DOHH2 (cell line): ENCODE measurements around the gene BPTF.
A peak's percentile ranks its signal among the peaks of the same experiment; 100 is the strongest.

ENCODE experiments used
- H3F3A ChIP-seq: fragments of 200-600 bp; sonication (generic), shearing (Covaris generic); 2 replicates; pipeline ENCODE4 v1.6.0; 2016; ENCODE audit warnings: antibody characterized with exemption, mild to moderate bottlenecking; ENCODE audit not compliant: control insufficient read depth, insufficient read depth
- H3K27ac ChIP-seq: fragments of 200-600 bp; sonication (generic); 2 replicates; pipeline ENCODE4 v1.5.1; 2014; ENCODE audit warnings: low read depth, mild to moderate bottlenecking, low read length, moderate library complexity
- H3K27me3 ChIP-seq: fragments of 200-600 bp; sonication (generic); 2 replicates; pipeline ENCODE4 v1.6.1; 2014; ENCODE audit warnings: mild to moderate bottlenecking, low read length, mixed read lengths; ENCODE audit not compliant: control insufficient read depth
- H3K36me3 ChIP-seq: fragments of 200-600 bp; sonication (generic); 2 replicates; pipeline ENCODE4 v1.6.1; 2014; ENCODE audit warnings: mild to moderate bottlenecking, low read length, moderate library complexity, mixed read lengths; ENCODE audit not compliant: control insufficient read depth
- H3K4me1 ChIP-seq: fragments of 200-600 bp; sonication (generic); 2 replicates; pipeline ENCODE4 v1.6.1; 2014; ENCODE audit warnings: mild to moderate bottlenecking, low read length, mixed read lengths; ENCODE audit not compliant: control insufficient read depth
- H3K4me2 ChIP-seq: fragments of 200-600 bp; sonication (generic); 2 replicates; pipeline ENCODE4 v1.6.0; 2014; ENCODE audit warnings: mild to moderate bottlenecking, low read length, moderate library complexity
- H3K4me3 ChIP-seq: fragments of 200-600 bp; sonication (generic); 2 replicates; pipeline ENCODE4 v1.5.1; 2014; ENCODE audit warnings: mild to moderate bottlenecking, low read length, mixed read lengths
- H3K79me2 ChIP-seq: fragments of 200-600 bp; sonication (generic); 2 replicates; pipeline ENCODE4 v1.6.1; 2014; ENCODE audit warnings: mild to moderate bottlenecking, low read length, mixed read lengths; ENCODE audit not compliant: control insufficient read depth
- H3K9me2 ChIP-seq: fragments of 200-600 bp; sonication (generic); replicated peaks from 2 replicates; pipeline ENCODE4 v1.6.1; 2014; ENCODE audit warnings: mild to moderate bottlenecking, low read length, mixed read lengths; ENCODE audit not compliant: control insufficient read depth
- H3K9me3 ChIP-seq: fragments of 200-600 bp; sonication (generic); 2 replicates; pipeline ENCODE4 v1.6.1; 2014; ENCODE audit warnings: antibody characterized with exemption, low read length, mixed read lengths; ENCODE audit not compliant: control insufficient read depth, insufficient read depth
- H4K20me1 ChIP-seq: fragments of 200-600 bp; sonication (generic); 2 replicates; pipeline ENCODE4 v1.6.0; 2014; ENCODE audit warnings: low read depth, mild to moderate bottlenecking, antibody characterized with exemption, low read length, moderate library complexity; ENCODE audit not compliant: control insufficient read depth, insufficient read depth
- EZH2phosphoT487 ChIP-seq: fragments of 200-600 bp; sonication (generic); IDR thresholded peaks from 2 replicates; pipeline ENCODE4 v1.6.1; 2017; ENCODE audit warnings: borderline replicate concordance, mild to moderate bottlenecking, antibody characterized with exemption, low read length, moderate library complexity, mixed read lengths
- TF ChIP-seq, protein P1 (sequence below): fragments of 200-600 bp; sonication (generic); IDR thresholded peaks from one replicate; pipeline ENCODE4 v1.5.1; 2014; ENCODE audit warnings: antibody characterized with exemption, mild to moderate bottlenecking, low read depth, low read length; ENCODE audit not compliant: poor library complexity, severe bottlenecking

Gene BPTF

DNA sequence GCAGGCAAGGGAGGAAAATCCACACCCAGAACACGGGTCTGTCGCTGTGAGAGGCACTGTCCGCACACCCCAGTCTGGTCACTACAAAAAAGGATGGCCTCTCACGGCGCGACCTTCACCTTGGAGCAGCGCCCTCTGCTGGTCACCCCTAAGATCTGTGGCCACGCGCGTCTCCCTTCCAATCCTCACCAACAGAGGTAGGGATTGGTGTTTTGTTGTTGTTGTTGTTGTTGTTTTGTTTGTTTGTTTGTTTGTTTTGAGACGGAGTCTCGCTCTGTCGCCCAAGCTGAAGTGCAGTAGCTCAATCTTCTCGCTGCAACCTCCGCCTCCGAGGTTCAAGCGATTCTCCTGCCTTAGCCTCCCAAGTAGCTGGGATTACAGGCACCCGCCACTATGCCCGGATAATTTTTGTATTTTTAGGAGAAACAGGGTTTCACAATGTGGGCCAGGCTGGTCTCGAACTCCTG, 185.9 kb downstream of the BPTF start:
- Histone ChIP-seq H3K4me2 (peak overlapping the region; percentile 81), H3K27ac (no peak overlapping the region), H3F3A (no peaks in the 10 kb centered on the region), H3K4me3 (peak overlapping the region; percentile 79), H3K9me2 (no peaks in the 10 kb centered on the region), H3K79me2 (no peaks in the 10 kb centered on the region), H4K20me1 (no peaks in the 10 kb centered on the region), H3K36me3 (no peaks in the 10 kb centered on the region), H3K4me1 (0 out of 2 replicates have a peak, but pooled peaks cover 3% of the 10 kb centered on the region), H3K9me3 (no peaks in the 10 kb centered on the region), H3K27me3 (0 out of 2 replicates have a peak, but pooled peaks cover 2% of the 10 kb centered on the region)
- TF ChIP-seq, protein P1, sequence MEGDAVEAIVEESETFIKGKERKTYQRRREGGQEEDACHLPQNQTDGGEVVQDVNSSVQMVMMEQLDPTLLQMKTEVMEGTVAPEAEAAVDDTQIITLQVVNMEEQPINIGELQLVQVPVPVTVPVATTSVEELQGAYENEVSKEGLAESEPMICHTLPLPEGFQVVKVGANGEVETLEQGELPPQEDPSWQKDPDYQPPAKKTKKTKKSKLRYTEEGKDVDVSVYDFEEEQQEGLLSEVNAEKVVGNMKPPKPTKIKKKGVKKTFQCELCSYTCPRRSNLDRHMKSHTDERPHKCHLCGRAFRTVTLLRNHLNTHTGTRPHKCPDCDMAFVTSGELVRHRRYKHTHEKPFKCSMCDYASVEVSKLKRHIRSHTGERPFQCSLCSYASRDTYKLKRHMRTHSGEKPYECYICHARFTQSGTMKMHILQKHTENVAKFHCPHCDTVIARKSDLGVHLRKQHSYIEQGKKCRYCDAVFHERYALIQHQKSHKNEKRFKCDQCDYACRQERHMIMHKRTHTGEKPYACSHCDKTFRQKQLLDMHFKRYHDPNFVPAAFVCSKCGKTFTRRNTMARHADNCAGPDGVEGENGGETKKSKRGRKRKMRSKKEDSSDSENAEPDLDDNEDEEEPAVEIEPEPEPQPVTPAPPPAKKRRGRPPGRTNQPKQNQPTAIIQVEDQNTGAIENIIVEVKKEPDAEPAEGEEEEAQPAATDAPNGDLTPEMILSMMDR = peak; percentile 92
- TF ChIP-seq EZH2phosphoT487 = no peak

DNA sequence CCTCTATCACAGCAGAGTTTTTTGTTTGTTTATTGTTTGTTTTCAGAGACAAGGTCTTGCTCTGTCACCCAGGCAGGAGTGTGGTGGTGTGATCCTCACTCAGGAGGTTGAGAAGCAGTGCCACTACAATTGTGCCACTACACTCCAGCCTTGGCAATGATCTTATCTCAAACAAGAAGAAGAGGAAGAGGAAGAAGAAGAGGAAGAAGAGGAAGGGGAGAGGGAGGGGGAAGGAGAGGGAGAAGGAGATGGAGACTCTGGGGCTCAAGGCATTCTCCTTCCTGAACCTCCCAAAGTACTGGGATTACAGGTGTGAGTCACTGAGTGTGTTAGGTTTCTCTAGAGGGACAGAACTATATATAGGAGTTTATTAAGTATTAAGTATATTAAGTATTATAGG, 188.1 kb downstream of the BPTF start:
- H3K79me2 ChIP-seq = no peaks in the 10 kb centered on the region
- H3K36me3 ChIP-seq = no peaks in the 10 kb centered on the region
- no peaks in the 10 kb centered on the region for H3K9me2 ChIP-seq
- no peak for TF ChIP-seq EZH2phosphoT487
- TF ChIP-seq, protein P1 = no peak
- H3K27ac ChIP-seq = no peak overlapping the region
- no peaks in the 10 kb centered on the region for H4K20me1 ChIP-seq
- H3K27me3 ChIP-seq = 0 out of 2 replicates have a peak, but pooled peaks cover 2% of the 10 kb centered on the region
- no peak overlapping the region for H3K4me3 ChIP-seq
- no peak overlapping the region for H3K4me2 ChIP-seq
- H3K9me3 ChIP-seq = no peaks in the 10 kb centered on the region
- 0 out of 2 replicates have a peak, but pooled peaks cover 3% of the 10 kb centered on the region for H3K4me1 ChIP-seq
- no peaks in the 10 kb centered on the region for H3F3A ChIP-seq

DNA sequence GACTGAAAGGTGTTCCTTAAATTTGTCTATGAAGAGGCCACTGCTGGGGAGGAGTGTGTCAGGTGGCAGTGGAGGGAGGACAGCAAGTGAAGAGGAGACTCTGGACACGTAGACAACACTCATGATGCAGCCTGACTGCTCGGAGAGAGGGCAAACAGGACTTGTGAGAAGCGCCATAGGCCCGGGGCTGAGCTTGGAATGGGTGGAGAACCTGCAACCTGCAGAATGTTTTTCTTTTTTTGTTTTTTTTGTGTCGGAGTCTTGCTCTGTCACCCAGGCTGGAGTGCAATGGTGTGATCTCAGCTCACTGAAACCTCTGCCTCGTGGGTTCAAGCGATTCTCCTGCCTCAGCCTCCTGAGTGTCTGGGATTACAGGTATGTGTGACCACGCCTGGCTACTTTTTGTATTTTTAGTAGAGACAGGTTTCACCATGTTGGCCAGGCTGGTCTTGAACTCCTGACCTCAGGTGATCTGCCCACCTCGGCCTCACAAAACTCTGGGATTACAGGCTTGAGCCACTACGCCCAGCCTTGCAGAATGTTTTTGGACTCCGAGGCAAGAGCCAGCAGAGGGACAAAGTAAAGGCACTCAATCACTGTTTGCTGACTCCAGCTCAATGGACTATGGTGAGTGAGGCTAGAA, 189.9 kb downstream of the BPTF start:
- Histone ChIP-seq H3K9me3 (no peaks in the 10 kb centered on the region), H3K79me2 (no peaks in the 10 kb centered on the region), H3K36me3 (no peaks in the 10 kb centered on the region), H3K9me2 (no peaks in the 10 kb centered on the region), H3K27me3 (0 out of 2 replicates have a peak, but pooled peaks cover 2% of the 10 kb centered on the region), H4K20me1 (no peaks in the 10 kb centered on the region), H3K4me3 (no peak overlapping the region), H3F3A (no peaks in the 10 kb centered on the region), H3K4me2 (no peak overlapping the region), H3K4me1 (peaks cover 10% of the 10 kb centered on the region), H3K27ac (no peak overlapping the region)
- TF ChIP-seq EZH2phosphoT487 = no peak
- TF ChIP-seq, protein P1 = no peak
